D721Med (cell line): ENCODE data around the gene COL5A1.

ENCODE experiments used
- DNase-seq: peaks from one replicate; pipeline ENCODE4 v3.0.0; 2011; ENCODE audit warnings: low spot score; ENCODE audit not compliant: insufficient read length
- FAIRE-seq: peaks from 2 replicates; lab custom pipeline; 2011; peaks lifted over from hg19 to GRCh38; lab: Jason Lieb, UNC
- TF ChIP-seq, protein P1 (sequence below): IDR thresholded peaks from 2 replicates; pipeline ENCODE4 v1.5.1; 2012; ENCODE audit warnings: mild to moderate bottlenecking, control low read depth; ENCODE audit not compliant: insufficient read depth; ENCODE audit errors: missing control alignments

The COL5A1 gene

DNA sequence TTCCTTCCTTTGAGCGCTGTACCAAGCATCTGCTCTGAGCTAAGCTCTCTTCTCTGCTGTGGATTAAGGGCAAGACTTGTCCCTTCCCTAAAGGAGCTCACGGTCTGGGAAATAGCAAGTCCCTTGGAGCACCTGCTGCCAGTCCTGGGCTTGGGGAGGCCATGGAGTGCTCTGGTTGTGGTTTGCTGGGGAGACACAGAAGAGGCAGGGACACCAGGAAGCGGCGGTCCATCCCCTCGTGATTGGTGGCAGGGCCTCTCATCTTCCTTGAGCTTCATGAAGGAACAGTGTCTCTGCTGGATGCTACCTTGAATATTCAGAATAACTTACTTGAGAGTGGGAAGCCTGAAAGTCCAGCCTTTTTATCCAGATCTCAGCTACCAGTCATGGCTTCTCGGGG is 35.3 kb downstream of the COL5A1 start:
- TF ChIP-seq, protein P1, sequence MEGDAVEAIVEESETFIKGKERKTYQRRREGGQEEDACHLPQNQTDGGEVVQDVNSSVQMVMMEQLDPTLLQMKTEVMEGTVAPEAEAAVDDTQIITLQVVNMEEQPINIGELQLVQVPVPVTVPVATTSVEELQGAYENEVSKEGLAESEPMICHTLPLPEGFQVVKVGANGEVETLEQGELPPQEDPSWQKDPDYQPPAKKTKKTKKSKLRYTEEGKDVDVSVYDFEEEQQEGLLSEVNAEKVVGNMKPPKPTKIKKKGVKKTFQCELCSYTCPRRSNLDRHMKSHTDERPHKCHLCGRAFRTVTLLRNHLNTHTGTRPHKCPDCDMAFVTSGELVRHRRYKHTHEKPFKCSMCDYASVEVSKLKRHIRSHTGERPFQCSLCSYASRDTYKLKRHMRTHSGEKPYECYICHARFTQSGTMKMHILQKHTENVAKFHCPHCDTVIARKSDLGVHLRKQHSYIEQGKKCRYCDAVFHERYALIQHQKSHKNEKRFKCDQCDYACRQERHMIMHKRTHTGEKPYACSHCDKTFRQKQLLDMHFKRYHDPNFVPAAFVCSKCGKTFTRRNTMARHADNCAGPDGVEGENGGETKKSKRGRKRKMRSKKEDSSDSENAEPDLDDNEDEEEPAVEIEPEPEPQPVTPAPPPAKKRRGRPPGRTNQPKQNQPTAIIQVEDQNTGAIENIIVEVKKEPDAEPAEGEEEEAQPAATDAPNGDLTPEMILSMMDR: no peak
- FAIRE-seq (no peak), DNase-seq (no peak)

DNA sequence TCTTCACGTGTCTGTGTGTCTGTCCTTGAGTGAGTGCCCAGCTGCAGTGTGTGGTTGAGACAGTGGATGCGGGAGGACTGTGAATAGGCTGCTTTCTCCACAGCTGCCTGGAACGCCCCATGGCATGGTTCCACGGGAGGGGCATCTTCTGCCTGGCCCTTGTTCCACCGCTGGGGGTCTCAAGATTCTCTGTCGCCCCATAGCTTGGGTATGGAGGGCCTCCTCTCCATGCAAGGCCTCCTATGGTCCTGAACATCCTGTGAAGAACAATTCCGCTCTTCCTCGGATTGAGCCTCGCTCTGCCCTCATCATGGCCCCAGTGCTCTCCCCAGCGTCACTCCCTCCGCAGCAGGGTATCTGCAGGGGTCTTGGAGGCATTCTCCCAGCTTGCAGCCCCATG is 36.1 kb downstream of the COL5A1 start:
- FAIRE-seq (no peak), DNase-seq (no peak)
- TF ChIP-seq, protein P1: no peak

- FAIRE-seq: no peak
Measured at GRCh38 chr9:134678206-134678605, 36.6 kb downstream of the COL5A1 start.

GRCh38 chr9:134678666-134679443 is 37.3 kb downstream of the COL5A1 start:
- FAIRE-seq (no peak), DNase-seq (no peak)
- TF ChIP-seq, protein P1: no peak

More at GRCh38 chr9:134678206-134678605, 36.6 kb downstream of the COL5A1 start:
- TF ChIP-seq, protein P1: no peak
- DNase-seq: no peak

DNA sequence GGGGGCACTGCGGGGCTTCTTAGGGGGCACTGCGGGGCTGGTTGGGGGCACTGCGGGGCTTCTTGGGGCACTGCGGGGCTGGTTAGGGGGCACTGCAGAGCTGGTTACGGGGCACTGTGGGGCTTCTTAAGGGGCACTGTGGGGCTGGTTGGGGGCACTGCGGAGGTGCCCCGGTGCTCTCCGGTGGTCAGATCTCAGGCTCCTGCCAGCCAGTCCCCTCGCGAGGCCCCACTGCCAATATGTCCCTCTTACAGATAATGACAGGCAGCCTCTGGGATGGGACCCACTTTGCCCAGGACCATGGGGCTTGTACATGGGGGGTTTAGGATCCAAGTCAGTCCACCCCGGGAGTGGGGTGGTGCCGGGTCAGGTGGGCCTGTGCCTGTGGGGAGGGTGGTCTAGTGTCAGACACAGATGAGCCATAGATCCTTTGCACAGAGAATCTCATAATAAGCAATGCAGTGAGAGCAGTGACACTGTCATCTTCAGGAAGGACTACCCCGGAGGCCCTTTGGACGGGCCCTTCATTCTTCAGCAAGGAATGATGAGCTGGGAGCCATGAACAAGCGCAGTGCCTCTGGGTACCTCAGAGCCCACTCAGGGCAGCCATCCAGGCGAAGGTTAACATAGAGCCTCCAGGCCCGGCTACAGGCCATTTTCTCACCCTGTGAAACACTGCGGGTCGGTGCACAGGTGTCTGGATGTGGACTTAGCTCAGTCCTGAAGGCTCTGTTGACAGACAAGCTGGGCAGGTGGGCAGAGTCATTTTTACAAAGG is 38.2 kb downstream of the COL5A1 start:
- FAIRE-seq (no peak), DNase-seq (no peak)

GRCh38 chr9:134680393-134681060 is 38.9 kb downstream of the COL5A1 start:
- TF ChIP-seq, protein P1: no peak
- DNase-seq (no peak), FAIRE-seq (no peak)

More for the DNA sequence above, 38.2 kb downstream of the COL5A1 start:
- TF ChIP-seq, protein P1: no peak
